ENCODE results near the gene FLRT3. TPM values are rescaled to one million over a fixed set of nuclear protein-coding genes. Genes with fewer than 3 reads are reported as not detected.

Gene FLRT3
- total RNA-seq (ENCODE audit: unreplicated experiment) = 6.3 TPM
- long read RNA-seq, partial matches to known transcripts = 0 of 1 reads
- long read RNA-seq, other reads (novel, unspliced or antisense) = 0 of 1 reads

DNA sequence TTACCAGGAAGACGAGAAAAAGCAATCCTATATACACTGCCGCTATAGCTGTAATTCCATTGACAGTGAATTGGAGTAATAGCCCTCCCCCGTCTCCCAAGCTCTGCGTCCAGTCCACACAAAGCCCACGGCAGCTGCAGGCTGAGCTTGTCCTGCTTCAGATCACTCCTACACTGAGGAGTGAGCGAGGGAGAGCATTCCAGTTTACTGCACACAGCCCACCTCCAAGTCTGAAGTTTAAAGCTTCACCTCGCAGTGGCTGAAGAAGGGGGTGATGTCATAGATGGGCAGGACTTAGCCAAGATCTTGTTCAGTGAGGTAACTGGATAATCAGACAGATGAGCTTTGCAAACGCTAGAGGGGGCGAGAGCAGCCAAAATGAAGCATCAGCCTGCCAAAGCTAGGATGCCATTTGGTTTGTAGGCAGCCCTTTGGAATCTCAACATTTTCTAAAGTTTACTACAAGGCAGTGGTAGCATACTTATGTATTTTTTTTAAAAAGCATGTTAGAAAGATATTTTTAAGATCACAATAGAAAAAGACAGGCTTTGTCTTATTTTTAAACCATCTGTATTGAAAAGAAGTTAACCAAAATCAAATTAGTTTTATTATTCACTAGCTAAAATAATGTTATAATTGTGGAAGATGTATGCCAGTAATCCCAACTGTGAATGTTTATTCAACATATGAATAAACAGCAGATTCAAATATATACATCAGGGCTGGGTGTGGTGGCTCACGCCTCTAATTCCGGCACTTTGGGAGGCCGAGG is at the start of gene FLRT3:
FLRT3 (minus strand) TSS at position 213 of the 772 bp plus-strand sequence. CDS start 10,106 bp downstream, outside the sequence.
- Mint-ChIP-seq H3K36me3 (ENCODE audit: low read depth, unreplicated experiment) (no peaks in the 10 kb centered on the region), H3K9me3 (ENCODE audit: unreplicated experiment) (no peaks in the 10 kb centered on the region), H3K27ac (ENCODE audit: unreplicated experiment) (peak within 1 kb of the TSS; percentile 77), H3K4me3 (ENCODE audit: unreplicated experiment) (peak within 1 kb of the TSS; percentile 68), H3K27me3 (ENCODE audit: unreplicated experiment) (peaks cover 1% of the 10 kb centered on the region), H3K4me1 (ENCODE audit: unreplicated experiment) (peaks cover 6% of the 10 kb centered on the region)
- peak; percentile 76 for DNase-seq (ENCODE audit: low spot score)
- TF ChIP-seq CTCF (IDR thresholded peaks at IDR 0.05; ENCODE audit: unreplicated experiment) = peak; percentile 50

DNA sequence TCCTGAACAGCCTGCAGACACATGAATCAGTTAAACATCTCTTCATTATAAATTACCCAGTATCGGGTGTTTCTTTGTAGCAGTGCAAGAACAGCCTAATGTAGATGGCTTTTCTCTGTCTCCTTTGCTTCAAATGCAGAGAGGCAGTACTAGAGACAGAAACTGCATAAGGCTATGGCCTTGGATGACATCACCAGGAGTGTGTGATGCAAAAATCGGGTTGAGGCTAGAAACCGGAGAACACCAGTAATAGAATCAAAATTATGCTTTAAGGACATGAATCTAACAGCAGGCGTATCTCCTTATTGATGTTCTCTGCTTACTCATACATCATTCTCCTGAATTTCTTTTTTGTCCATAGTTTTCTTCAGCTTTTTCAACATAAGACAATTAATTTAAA is 49.3 kb upstream of the FLRT3 start:
- DNase-seq (ENCODE audit: low spot score) = no peak
- Mint-ChIP-seq H3K36me3 (ENCODE audit: low read depth, unreplicated experiment) (no peaks in the 10 kb centered on the region), H3K27me3 (ENCODE audit: unreplicated experiment) (no peaks in the 10 kb centered on the region), H3K9me3 (ENCODE audit: unreplicated experiment) (no peaks in the 10 kb centered on the region), H3K27ac (ENCODE audit: unreplicated experiment) (no peak overlapping the region), H3K4me1 (ENCODE audit: unreplicated experiment) (no peaks in the 10 kb centered on the region), H3K4me3 (ENCODE audit: unreplicated experiment) (no peak overlapping the region)
- TF ChIP-seq CTCF (IDR thresholded peaks at IDR 0.05; ENCODE audit: unreplicated experiment) = no peak

DNA sequence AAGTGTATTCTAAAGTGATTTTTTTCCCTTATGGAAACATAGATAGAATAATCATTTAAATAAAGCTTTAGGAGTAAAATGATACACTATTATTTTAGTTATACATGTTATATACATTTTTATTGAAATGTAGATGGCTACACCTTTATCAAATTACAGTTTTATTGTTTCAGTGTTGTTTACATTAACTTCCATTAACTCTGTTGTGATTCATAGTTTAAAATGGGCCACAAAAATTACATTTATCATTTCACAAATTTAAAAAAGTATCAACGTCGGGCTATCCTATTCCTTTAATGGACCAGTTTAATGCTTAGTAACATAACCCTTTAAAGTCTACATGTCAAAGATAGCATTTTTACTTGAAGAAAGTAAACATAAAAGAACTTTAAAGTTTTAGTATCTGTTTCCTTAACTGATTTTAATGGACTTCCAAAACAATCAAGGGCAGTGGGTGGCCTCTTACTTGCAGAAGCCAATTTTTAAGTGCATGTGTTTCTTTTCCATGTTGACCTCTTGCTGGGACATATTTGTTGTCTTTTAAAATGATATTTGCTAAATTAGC is 47.8 kb upstream of the FLRT3 start:
- TF ChIP-seq CTCF (IDR thresholded peaks at IDR 0.05; ENCODE audit: unreplicated experiment) = no peak
- H3K27me3 Mint-ChIP-seq (ENCODE audit: unreplicated experiment) = no peaks in the 10 kb centered on the region
- no peak overlapping the region for H3K4me3 Mint-ChIP-seq (ENCODE audit: unreplicated experiment)
- no peak for DNase-seq (ENCODE audit: low spot score)
- H3K9me3 Mint-ChIP-seq (ENCODE audit: unreplicated experiment) = no peaks in the 10 kb centered on the region
- H3K27ac Mint-ChIP-seq (ENCODE audit: unreplicated experiment) = no peak overlapping the region
- H3K36me3 Mint-ChIP-seq (ENCODE audit: low read depth, unreplicated experiment) = no peaks in the 10 kb centered on the region
- H3K4me1 Mint-ChIP-seq (ENCODE audit: unreplicated experiment) = no peaks in the 10 kb centered on the region

DNA sequence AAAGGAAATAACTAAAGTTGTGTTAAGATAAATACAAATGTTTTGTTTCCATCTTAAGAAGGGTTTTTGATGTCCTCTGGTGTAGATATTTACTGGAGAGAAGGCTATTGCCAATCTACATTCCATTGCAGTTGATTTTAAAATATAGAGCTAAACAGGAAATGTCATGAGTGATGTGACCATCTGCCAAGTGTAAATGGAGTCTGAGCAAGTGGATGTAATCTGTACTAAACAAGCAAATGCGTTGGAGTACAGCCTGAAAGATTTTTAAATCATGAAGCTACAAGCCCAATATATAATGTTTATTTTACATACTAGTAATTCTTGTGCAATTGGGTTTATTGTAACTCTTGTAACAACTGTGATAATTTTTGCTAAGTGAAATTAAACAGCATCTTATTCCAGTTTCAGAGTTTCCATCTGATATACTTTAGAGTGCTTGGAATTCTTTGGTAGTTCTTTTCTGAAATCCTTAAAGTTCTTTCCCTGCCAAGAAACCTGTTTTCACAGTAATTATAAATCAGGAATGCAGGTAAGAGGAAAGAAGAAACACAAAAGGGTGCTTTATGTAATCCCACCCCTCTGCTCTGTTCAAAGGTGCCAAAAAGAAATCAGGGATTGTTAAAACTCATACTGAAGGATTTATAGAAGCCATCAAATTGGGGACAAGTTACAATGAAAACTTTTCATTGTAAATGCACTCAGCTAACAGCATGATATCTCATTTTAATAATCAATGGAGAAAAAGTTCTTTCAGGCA is 47.2 kb upstream of the FLRT3 start:
- no peaks in the 10 kb centered on the region for H3K27me3 Mint-ChIP-seq (ENCODE audit: unreplicated experiment)
- H3K4me3 Mint-ChIP-seq (ENCODE audit: unreplicated experiment) = no peak overlapping the region
- no peaks in the 10 kb centered on the region for H3K9me3 Mint-ChIP-seq (ENCODE audit: unreplicated experiment)
- DNase-seq (ENCODE audit: low spot score) = no peak
- H3K4me1 Mint-ChIP-seq (ENCODE audit: unreplicated experiment) = no peaks in the 10 kb centered on the region
- H3K27ac Mint-ChIP-seq (ENCODE audit: unreplicated experiment) = no peak overlapping the region
- no peak for TF ChIP-seq CTCF (IDR thresholded peaks at IDR 0.05; ENCODE audit: unreplicated experiment)
- no peaks in the 10 kb centered on the region for H3K36me3 Mint-ChIP-seq (ENCODE audit: low read depth, unreplicated experiment)

All from endothelial cell (in vitro differentiated cells).